ENCODE data around the gene CDH26. TPM values are rescaled to one million over a fixed set of nuclear protein-coding genes. Genes with fewer than 3 reads are reported as not detected.

CDH26 gene
- polyA plus RNA-seq, 3 donors from 2014 or later = not detected

- peaks cover 11 to 24% (median 18%) of the 10 kb centered on the region in 3 donors for H3K36me3 Mint-ChIP-seq
- H3K4me1 Mint-ChIP-seq = peaks cover 18 to 25% of the 10 kb centered on the region in 2 donors
- no peak overlapping the region for H3K27ac Mint-ChIP-seq
- H3K9me3 Mint-ChIP-seq = peaks cover 0 to 15% (median 4%) of the 10 kb centered on the region in 6 donors
- H3K4me3 Mint-ChIP-seq = no peak overlapping the region
- no peak for DNase-seq
- peaks cover 0 to 16% (median 4%) of the 10 kb centered on the region in 3 donors for H3K27me3 Mint-ChIP-seq (ENCODE audit: low read depth in 3 of 3)
Observed at GRCh38 chr20:60016406-60016805, 58.2 kb downstream of the CDH26 start.

- peaks cover 11 to 26% (median 18%) of the 10 kb centered on the region in 3 donors for H3K36me3 Mint-ChIP-seq
- H3K4me3 Mint-ChIP-seq = no peak overlapping the region
- H3K9me3 Mint-ChIP-seq = peaks cover 0 to 15% (median 4%) of the 10 kb centered on the region in 6 donors
- H3K27me3 Mint-ChIP-seq (ENCODE audit: low read depth in 3 of 3) = peaks cover 0 to 11% (median 0%) of the 10 kb centered on the region in 3 donors
- peaks cover 0 to 9% of the 10 kb centered on the region in 2 donors for H3K4me1 Mint-ChIP-seq
- no peak for DNase-seq
- no peak overlapping the region for H3K27ac Mint-ChIP-seq
Observed at GRCh38 chr20:60020251-60020650, 62.0 kb downstream of the CDH26 start.

- no peak overlapping the region for H3K27ac Mint-ChIP-seq
- DNase-seq = no peak
- peaks cover 0 to 9% (median 0%) of the 10 kb centered on the region in 3 donors for H3K27me3 Mint-ChIP-seq (ENCODE audit: low read depth in 3 of 3)
- H3K4me1 Mint-ChIP-seq = peaks cover 0 to 9% of the 10 kb centered on the region in 2 donors
- H3K36me3 Mint-ChIP-seq = peaks cover 13 to 18% (median 15%) of the 10 kb centered on the region in 3 donors
- peaks cover 0 to 15% (median 4%) of the 10 kb centered on the region in 6 donors for H3K9me3 Mint-ChIP-seq
- H3K4me3 Mint-ChIP-seq = no peak overlapping the region
Observed at GRCh38 chr20:60021104-60021503, 62.9 kb downstream of the CDH26 start.

GRCh38 chr20:60022849-60023248, 64.6 kb downstream of the CDH26 start:
- no peak for DNase-seq
- H3K36me3 Mint-ChIP-seq = peaks cover 14 to 20% (median 14%) of the 10 kb centered on the region in 3 donors
- H3K27ac Mint-ChIP-seq = no peak overlapping the region
- H3K27me3 Mint-ChIP-seq (ENCODE audit: low read depth in 3 of 3) = peaks cover 0 to 7% (median 2%) of the 10 kb centered on the region in 3 donors
- H3K4me3 Mint-ChIP-seq = no peak overlapping the region
- H3K4me1 Mint-ChIP-seq = peaks cover 0 to 9% of the 10 kb centered on the region in 2 donors
- peaks cover 0 to 14% (median 4%) of the 10 kb centered on the region in 6 donors for H3K9me3 Mint-ChIP-seq

GRCh38 chr20:60024245-60024644, 66.0 kb downstream of the CDH26 start:
- peaks cover 0 to 4% of the 10 kb centered on the region in 2 donors for H3K4me1 Mint-ChIP-seq
- H3K36me3 Mint-ChIP-seq = peaks cover 2 to 11% (median 7%) of the 10 kb centered on the region in 3 donors

GRCh38 chr20:60024801-60025200, 66.6 kb downstream of the CDH26 start:
- no peak for DNase-seq
- Mint-ChIP-seq H3K27me3 (ENCODE audit: low read depth in 3 of 3) (peaks cover 0 to 6% (median 3%) of the 10 kb centered on the region in 3 donors), H3K27ac (no peak overlapping the region), H3K36me3 (peaks cover 0 to 11% (median 3%) of the 10 kb centered on the region in 3 donors), H3K9me3 (peaks cover 0 to 1% (median 0%) of the 10 kb centered on the region in 6 donors), H3K4me1 (no peaks in the 10 kb centered on the region), H3K4me3 (no peak overlapping the region)

More at GRCh38 chr20:60024245-60024644, 66.0 kb downstream of the CDH26 start:
- Mint-ChIP-seq H3K27ac (no peak overlapping the region), H3K9me3 (peaks cover 0 to 3% (median under 1%) of the 10 kb centered on the region in 6 donors), H3K4me3 (no peak overlapping the region), H3K27me3 (ENCODE audit: low read depth in 3 of 3) (peaks cover 0 to 3% (median 3%) of the 10 kb centered on the region in 3 donors)
- DNase-seq = no peak

GRCh38 chr20:60026010-60026409, 67.8 kb downstream of the CDH26 start:
- Mint-ChIP-seq H3K27me3 (ENCODE audit: low read depth in 3 of 3) (peaks cover 0 to 6% (median 6%) of the 10 kb centered on the region in 3 donors), H3K27ac (no peak overlapping the region), H3K4me3 (no peak overlapping the region), H3K9me3 (peaks cover 0 to 1% (median 0%) of the 10 kb centered on the region in 6 donors), H3K4me1 (no peaks in the 10 kb centered on the region), H3K36me3 (peaks cover 0 to 11% (median 2%) of the 10 kb centered on the region in 3 donors)
- DNase-seq = no peak

- Mint-ChIP-seq H3K4me3 (no peak overlapping the region), H3K36me3 (peaks cover 0 to 8% (median 2%) of the 10 kb centered on the region in 3 donors), H3K9me3 (peaks cover 0 to 1% (median 0%) of the 10 kb centered on the region in 6 donors), H3K27ac (no peak overlapping the region), H3K4me1 (no peaks in the 10 kb centered on the region), H3K27me3 (ENCODE audit: low read depth in 3 of 3) (peaks cover 0 to 8% (median 5%) of the 10 kb centered on the region in 3 donors)
- no peak for DNase-seq
Observed at GRCh38 chr20:60030471-60030870, 72.2 kb downstream of the CDH26 start.

GRCh38 chr20:60031107-60031506, 72.9 kb downstream of the CDH26 start:
- no peak for DNase-seq
- Mint-ChIP-seq H3K9me3 (peaks cover 0 to 1% (median 0%) of the 10 kb centered on the region in 6 donors), H3K4me1 (peaks cover under 1 to 1% of the 10 kb centered on the region in 2 donors), H3K27ac (peak overlapping the region in 1 of 6 donors; percentile 28), H3K4me3 (no peak overlapping the region), H3K27me3 (ENCODE audit: low read depth in 3 of 3) (peaks cover 0 to 12% (median 5%) of the 10 kb centered on the region in 3 donors), H3K36me3 (peaks cover 0 to 11% (median 5%) of the 10 kb centered on the region in 3 donors)

- H3K27me3 Mint-ChIP-seq (ENCODE audit: low read depth in 3 of 3) = peaks cover 0 to 13% (median 11%) of the 10 kb centered on the region in 3 donors
- H3K36me3 Mint-ChIP-seq = peaks cover 0 to 7% (median 6%) of the 10 kb centered on the region in 3 donors
- DNase-seq = no peak
- no peak overlapping the region for H3K4me3 Mint-ChIP-seq
- H3K9me3 Mint-ChIP-seq = peaks cover 0 to 2% (median 0%) of the 10 kb centered on the region in 6 donors
- H3K4me1 Mint-ChIP-seq = peaks cover 5 to 6% of the 10 kb centered on the region in 2 donors
- no peak overlapping the region for H3K27ac Mint-ChIP-seq
Observed at GRCh38 chr20:60034231-60035110, 76.2 kb downstream of the CDH26 start.

GRCh38 chr20:60035486-60035885, 77.3 kb downstream of the CDH26 start:
- H3K27ac Mint-ChIP-seq = peak overlapping the region in 1 of 6 donors; percentile 67
- no peak overlapping the region for H3K4me3 Mint-ChIP-seq
- H3K36me3 Mint-ChIP-seq = peaks cover 0 to 7% (median 6%) of the 10 kb centered on the region in 3 donors
- H3K27me3 Mint-ChIP-seq (ENCODE audit: low read depth in 3 of 3) = peaks cover 3 to 13% (median 9%) of the 10 kb centered on the region in 3 donors
- H3K9me3 Mint-ChIP-seq = peaks cover 0 to 2% (median 0%) of the 10 kb centered on the region in 6 donors
- no peak for DNase-seq
- H3K4me1 Mint-ChIP-seq = peaks cover 5 to 6% of the 10 kb centered on the region in 2 donors

- Mint-ChIP-seq H3K27me3 (ENCODE audit: low read depth in 3 of 3) (peaks cover 3 to 10% (median 9%) of the 10 kb centered on the region in 3 donors), H3K27ac (peak overlapping the region in 1 of 6 donors; percentile 80), H3K4me3 (no peak overlapping the region), H3K9me3 (peaks cover 0 to 2% (median 0%) of the 10 kb centered on the region in 6 donors), H3K36me3 (peaks cover 0 to 7% (median 6%) of the 10 kb centered on the region in 3 donors), H3K4me1 (peaks cover 5 to 6% of the 10 kb centered on the region in 2 donors)
- DNase-seq = no peak
Observed at GRCh38 chr20:60036346-60036745, 78.1 kb downstream of the CDH26 start.

- Mint-ChIP-seq H3K36me3 (peaks cover 0 to 7% (median 6%) of the 10 kb centered on the region in 3 donors), H3K9me3 (peaks cover 0 to 2% (median 0%) of the 10 kb centered on the region in 6 donors), H3K4me3 (no peak overlapping the region), H3K27ac (peak overlapping the region in 1 of 6 donors; percentile 80), H3K4me1 (peaks cover 5 to 6% of the 10 kb centered on the region in 2 donors), H3K27me3 (ENCODE audit: low read depth in 3 of 3) (peaks cover 3 to 10% (median 9%) of the 10 kb centered on the region in 3 donors)
- DNase-seq = no peak
Observed at GRCh38 chr20:60036746-60037499, 78.7 kb downstream of the CDH26 start.

All from immature natural killer cell (primary cell).